HG02981 (cell line): ENCODE data around the gene FOXP1.
"Not testable (repeated sequence)": the region's sequence is repeated elsewhere in the genome, so short reads cannot be mapped to it uniquely, and the experiment has no call there.

ENCODE experiments used
- ATAC-seq: cut with Tn5 transposase; IDR thresholded peaks from one replicate; pipeline ENCODE4 v1.9.1; 2021; ENCODE audit warnings: mild to moderate bottlenecking, moderate library complexity; ENCODE audit not compliant: unreplicated experiment

FOXP1 gene

GRCh38 chr3:71533588-71533987 is 49.9 kb downstream of the FOXP1 start:
- no peak for ATAC-seq

DNA sequence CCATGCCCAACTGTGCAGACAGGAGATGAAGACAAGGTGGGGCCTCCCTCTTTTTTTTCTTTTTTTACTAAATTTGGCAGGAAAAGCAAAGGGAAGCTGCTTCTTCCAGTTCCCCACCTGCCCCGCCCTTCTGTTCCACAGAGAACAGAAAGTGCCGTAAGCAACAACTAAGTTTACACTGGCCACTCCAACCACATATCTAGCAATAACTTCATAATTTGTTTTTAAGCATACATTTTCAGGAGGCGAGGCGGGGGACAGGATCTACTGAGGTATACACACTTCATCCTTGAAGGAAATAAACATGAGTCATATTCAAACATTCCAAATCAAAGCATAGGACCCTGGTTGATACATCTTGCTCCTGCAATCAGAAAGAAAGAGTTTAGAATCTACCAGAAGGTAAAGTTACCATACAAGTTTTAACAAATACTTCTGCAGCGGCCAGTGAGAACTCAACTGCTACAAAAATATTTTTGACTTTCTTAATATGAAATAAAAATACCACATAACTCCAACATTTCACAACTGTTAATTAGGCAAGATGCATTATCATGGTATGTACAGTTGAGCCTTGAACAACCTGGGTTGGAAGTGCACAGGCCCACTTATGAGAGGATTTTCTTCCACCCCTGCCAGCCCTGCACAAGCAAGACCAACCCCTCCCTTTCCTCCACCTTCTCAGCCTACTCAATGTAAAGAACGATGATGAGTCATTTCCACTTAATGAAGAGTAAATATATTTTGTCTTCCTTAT is 50.7 kb downstream of the FOXP1 start:
- no peak for ATAC-seq

- no peak for ATAC-seq
These were observed 52.5 kb downstream of the FOXP1 start for GRCh38 chr3:71530903-71531530.

DNA sequence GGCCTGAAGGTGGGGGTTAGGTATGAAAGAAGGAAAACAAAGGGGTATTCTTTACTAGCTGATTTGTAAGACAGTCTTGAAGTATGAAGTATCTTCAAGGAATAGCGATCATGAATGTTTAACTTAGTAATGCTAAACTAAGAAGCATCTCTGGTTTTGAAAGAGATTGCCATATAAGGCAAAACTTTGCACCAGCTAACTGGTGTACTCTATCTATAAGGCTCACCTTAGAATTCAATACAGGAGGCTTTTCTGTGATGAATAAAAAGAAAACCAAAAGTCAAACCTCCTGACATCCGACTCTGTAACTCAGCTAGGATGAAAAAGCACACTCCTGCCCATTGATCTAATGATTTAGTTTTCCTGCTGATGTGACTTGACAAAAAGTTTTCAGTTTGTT is 54.7 kb downstream of the FOXP1 start:
- peak; percentile 60 for ATAC-seq

- not testable (repeated sequence) for ATAC-seq
These were observed 57.1 kb downstream of the FOXP1 start for GRCh38 chr3:71526448-71526847.

DNA sequence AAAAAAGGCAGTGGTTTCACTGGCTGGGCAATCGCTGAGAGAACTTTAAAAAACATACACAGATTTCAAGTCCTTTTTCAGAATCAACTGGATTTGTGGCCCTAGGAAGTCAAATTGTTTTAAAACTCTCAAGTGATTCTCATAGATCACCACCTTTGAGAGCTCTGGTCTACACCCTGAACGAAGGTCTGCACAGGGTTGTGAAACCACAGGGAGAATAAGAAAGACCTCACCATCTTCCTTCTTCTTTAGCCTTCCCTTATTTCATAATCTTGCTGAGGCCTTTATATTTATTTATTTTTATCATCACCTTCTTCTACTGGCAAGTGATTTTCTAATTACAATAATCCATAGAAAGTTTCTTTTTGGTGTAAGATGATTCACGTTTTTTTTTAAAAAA is 58.1 kb downstream of the FOXP1 start:
- no peak for ATAC-seq

- no peak for ATAC-seq
These were observed 58.9 kb downstream of the FOXP1 start for GRCh38 chr3:71524672-71525071.

DNA sequence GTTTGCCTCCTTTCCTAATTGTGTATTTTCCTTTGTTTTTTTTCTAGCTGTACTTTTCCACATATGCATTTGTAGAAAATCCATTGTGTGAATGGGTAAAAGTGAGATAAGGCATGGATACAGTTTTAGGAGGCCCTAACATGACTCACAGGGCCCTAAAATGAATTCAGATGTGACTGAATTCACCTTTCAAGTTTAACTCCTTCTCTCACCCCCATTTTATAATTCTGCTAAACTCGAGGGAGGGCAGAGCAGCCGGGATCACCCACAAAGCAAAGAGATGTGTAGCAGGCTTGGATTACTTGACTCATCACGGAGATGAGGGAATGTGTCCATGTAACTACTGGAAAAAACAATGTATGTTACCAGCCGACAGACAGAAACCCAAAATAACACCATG is 59.9 kb downstream of the FOXP1 start:
- no peak for ATAC-seq

GRCh38 chr3:71521940-71522876 is 61.3 kb downstream of the FOXP1 start:
- ATAC-seq: no peak

DNA sequence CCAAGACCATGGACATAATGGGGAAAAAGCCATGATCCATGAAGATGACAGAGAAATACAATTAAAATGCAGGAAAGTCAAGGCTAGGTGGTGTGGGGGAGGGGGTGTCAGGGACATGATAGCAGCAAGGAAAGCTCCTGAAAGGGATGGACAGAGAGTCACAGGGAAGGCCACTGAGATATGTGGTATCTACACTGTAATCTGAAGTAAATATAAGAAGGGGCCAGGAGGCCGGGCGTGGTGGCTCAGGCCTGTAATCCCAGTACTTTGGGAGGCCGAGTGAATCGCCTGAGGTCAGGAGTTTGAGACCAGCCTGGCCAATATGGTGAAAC is 62.5 kb downstream of the FOXP1 start:
- ATAC-seq: no peak

DNA sequence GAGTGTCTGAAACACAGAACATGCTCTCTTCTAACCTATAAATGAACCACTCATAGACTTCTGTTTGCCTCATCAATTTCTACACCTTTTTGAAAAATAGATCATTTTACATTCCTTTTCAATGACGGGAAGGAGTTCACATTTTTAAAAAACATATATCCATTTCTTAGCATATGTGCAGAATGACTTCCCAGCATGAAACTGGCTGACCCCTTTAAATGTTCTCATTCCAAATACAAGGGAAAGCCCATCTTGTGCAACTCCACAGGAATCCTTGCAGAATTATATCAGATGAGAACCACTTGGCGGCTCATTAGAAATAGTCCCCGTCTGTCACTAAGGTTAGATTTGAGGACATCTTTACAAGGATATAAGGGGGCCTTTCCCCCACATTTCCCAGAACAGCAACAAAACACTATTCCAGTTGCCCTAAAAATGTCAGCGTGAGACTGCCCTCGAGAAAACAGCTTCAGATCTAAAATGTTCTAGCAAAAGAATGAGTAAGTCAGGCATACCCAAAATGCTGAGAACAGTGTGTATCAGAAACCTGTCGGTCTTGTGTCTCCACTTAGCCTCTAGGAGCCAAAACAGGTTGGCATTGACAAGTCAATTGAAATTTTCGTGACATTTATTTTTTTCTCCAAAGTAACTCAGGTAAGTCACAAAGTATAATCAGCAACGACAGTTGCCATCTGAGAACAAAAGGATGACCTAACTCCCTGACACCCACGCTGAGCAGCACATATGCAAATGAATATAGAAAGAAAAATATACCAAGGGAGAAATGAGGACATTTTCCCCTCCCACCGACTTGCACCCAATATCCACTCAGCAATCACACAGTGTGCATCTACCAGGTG is 63.1 kb downstream of the FOXP1 start:
- ATAC-seq: no peak

GRCh38 chr3:71518089-71518488 is 65.4 kb downstream of the FOXP1 start:
- ATAC-seq: no peak

GRCh38 chr3:71517271-71517791 is 66.2 kb downstream of the FOXP1 start:
- no peak for ATAC-seq

- ATAC-seq: no peak
These were observed 67.7 kb downstream of the FOXP1 start for GRCh38 chr3:71515636-71516365.

GRCh38 chr3:71514621-71515020 is 68.9 kb downstream of the FOXP1 start:
- no peak for ATAC-seq

DNA sequence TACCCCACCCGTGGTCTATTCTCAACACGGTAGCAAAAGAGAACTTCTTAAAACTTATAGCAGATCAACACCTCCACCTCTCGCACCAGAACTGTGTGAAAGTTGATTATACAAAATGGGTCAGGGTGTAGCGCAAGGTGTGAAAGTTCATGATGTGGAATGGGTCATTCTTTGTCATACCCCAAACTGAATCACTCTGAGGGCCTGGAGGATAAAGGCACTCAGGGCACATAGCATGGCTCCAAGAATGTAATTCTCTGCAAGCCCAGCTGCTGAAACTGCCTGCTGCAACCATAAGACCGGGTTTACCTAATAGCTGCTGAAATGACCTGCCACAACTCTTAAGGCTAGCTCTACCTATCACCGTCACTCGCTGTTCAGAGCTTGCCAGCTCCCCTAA is 70.0 kb downstream of the FOXP1 start:
- no peak for ATAC-seq

DNA sequence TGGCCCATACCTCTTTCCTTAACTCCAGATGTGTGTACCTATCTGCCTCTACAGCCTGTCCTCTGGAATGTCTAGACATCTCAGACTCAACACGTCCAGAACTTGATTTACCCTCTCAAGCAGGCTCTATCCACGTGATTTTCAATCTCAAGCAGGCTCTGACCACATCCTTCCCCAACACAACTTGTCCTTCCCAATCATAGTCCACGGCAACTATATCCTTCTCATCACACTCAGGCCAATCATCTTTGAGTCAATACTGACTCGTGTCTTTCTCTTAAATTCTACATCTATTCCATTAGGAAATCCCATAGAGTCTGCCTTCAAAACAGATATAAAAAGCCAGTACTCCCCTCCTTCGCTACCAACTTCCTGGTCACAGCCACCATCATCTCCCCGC is 70.4 kb downstream of the FOXP1 start:
- no peak for ATAC-seq

DNA sequence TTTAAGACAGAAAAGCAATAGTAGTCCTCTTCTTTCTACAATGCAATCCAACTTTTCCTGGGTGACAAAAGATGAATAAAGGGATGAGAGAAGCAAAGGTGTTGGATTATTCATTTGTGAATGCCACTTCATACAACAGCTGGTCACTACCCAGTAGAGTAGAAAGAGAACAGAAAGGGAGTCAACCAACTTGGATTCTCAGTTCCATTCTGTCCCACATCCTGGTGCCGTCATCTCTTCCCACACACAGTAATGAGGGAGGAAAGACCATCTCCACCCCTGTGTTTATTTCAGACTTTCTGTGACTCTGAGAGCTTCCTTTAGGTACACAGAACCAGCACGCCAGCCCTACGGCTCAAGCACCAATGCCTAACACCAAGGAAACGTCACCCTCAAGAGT is 71.0 kb downstream of the FOXP1 start:
- ATAC-seq: no peak

DNA sequence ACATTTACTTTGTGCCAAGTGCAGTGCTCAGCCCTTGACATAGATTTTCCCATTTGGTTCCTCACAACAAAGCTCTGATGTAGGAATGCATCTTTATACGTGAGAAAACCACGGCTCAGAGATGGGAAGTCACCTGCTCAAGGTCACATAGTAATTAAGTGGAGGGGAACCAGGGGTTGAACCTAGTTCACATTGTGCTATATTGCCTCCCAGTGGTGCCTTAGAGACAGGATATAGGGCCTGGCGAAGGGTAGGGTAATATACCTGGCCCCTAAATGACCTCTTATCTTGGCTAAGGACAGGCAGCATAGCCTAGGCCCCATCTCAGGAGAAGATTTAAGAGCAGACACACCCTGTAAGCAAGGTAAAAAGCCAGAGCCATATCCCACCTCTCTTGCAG is 71.5 kb downstream of the FOXP1 start:
- peak; percentile 78 for ATAC-seq

- ATAC-seq: no peak
These were observed 72.1 kb downstream of the FOXP1 start for GRCh38 chr3:71511446-71511845.
